Trophoblast cell (in vitro differentiated cells and primary cell): Measurements from ENCODE around the gene FAM83G.

Experiments used
- DNase-seq, 2 donors: peaks; one replicate each; pipeline ENCODE4 v3.0.0-alpha.2; 2016
- H2AFZ ChIP-seq: 2 replicates; pipeline ENCODE4 v1.6.1; 2013; ENCODE audit warnings: low read length, moderate library complexity, mild to moderate bottlenecking; ENCODE audit not compliant: insufficient read depth, poor library complexity
- H2AK5ac ChIP-seq: 2 replicates; pipeline ENCODE4 v1.6.1; 2013; ENCODE audit warnings: mild to moderate bottlenecking, low read length
- H2BK120ac ChIP-seq: 2 replicates; pipeline ENCODE4 v1.6.1; 2013; ENCODE audit warnings: low read length, mild to moderate bottlenecking, moderate library complexity; ENCODE audit not compliant: insufficient read depth, poor library complexity
- H2BK12ac ChIP-seq: 2 replicates; pipeline ENCODE4 v1.6.1; 2013; ENCODE audit warnings: mild to moderate bottlenecking, low read length, moderate library complexity
- H2BK5ac ChIP-seq: 2 replicates; pipeline ENCODE4 v1.6.1; 2013; ENCODE audit warnings: low read length, low read depth, moderate library complexity, mild to moderate bottlenecking; ENCODE audit not compliant: poor library complexity
- H3K14ac ChIP-seq: 2 replicates; pipeline ENCODE4 v1.6.1; 2013; ENCODE audit warnings: mild to moderate bottlenecking, low read length
- H3K18ac ChIP-seq: 2 replicates; pipeline ENCODE4 v1.6.1; 2013; ENCODE audit warnings: mild to moderate bottlenecking, low read length
- H3K23ac ChIP-seq: 2 replicates; pipeline ENCODE4 v1.6.1; 2013; ENCODE audit warnings: low read length
- H3K27ac ChIP-seq: 2 replicates; pipeline ENCODE4 v1.5.1; 2013; ENCODE audit warnings: low read depth, mild to moderate bottlenecking, inconsistent platforms, low read length, moderate library complexity
- H3K27me3 ChIP-seq: 2 replicates; pipeline ENCODE4 v1.6.1; 2013; ENCODE audit warnings: inconsistent platforms, mild to moderate bottlenecking, low read length, moderate library complexity; ENCODE audit not compliant: insufficient read depth
- H3K36me3 ChIP-seq, 2 experiments: 1 replicate in 1 of 2; 2 replicates in 1 of 2; pipeline ENCODE4 v1.6.1; 2013; ENCODE audit warnings: low read length in 2 of 2, mild to moderate bottlenecking in 2 of 2, moderate library complexity in 1 of 2; ENCODE audit not compliant: insufficient read depth in 2 of 2, control insufficient read depth in 1 of 2
- H3K4ac ChIP-seq: 2 replicates; pipeline ENCODE4 v1.6.1; 2013; ENCODE audit warnings: low read depth, mild to moderate bottlenecking, low read length, moderate library complexity
- H3K4me1 ChIP-seq, 2 experiments: 1 replicate in 1 of 2; 2 replicates in 1 of 2; pipeline ENCODE4 v1.6.1; 2013; ENCODE audit warnings: low read length in 2 of 2, mild to moderate bottlenecking in 2 of 2, moderate library complexity in 1 of 2; ENCODE audit not compliant: insufficient read depth in 2 of 2, control insufficient read depth in 1 of 2
- H3K4me2 ChIP-seq: 2 replicates; pipeline ENCODE4 v1.6.1; 2013; ENCODE audit warnings: inconsistent platforms, mild to moderate bottlenecking, low read length, moderate library complexity
- H3K4me3 ChIP-seq: 2 replicates; pipeline ENCODE4 v1.5.1; 2013; ENCODE audit warnings: mild to moderate bottlenecking, low read depth, low read length, inconsistent platforms
- H3K79me1 ChIP-seq: one replicate; pipeline ENCODE4 v1.6.1; 2013; ENCODE audit warnings: low read length
- H3K79me2 ChIP-seq: 2 replicates; pipeline ENCODE4 v1.6.1; 2013; ENCODE audit warnings: low read length, mild to moderate bottlenecking; ENCODE audit not compliant: control insufficient read depth, insufficient read depth, poor library complexity
- H3K9ac ChIP-seq: 2 replicates; pipeline ENCODE4 v1.6.1; 2013; ENCODE audit warnings: mild to moderate bottlenecking, low read length
- H3K9me3 ChIP-seq: 2 replicates; pipeline ENCODE4 v1.6.1; 2013; ENCODE audit warnings: low read depth, mild to moderate bottlenecking, control low read depth, inconsistent platforms, low read length; ENCODE audit not compliant: insufficient read depth
- H4K12ac ChIP-seq: 2 replicates; pipeline ENCODE4 v1.6.1; 2013; ENCODE audit warnings: low read depth, mild to moderate bottlenecking, low read length, moderate library complexity
- H4K8ac ChIP-seq: 2 replicates; pipeline ENCODE4 v1.6.1; 2013; ENCODE audit warnings: low read depth, mild to moderate bottlenecking, low read length, moderate library complexity
- H4K91ac ChIP-seq: one replicate; pipeline ENCODE4 v1.6.1; 2013; ENCODE audit warnings: low read depth, mild to moderate bottlenecking, low read length, moderate library complexity
- WGBS: extraction: QIAGEN DNeasy Blood & Tissue Kit; methylation state at CpG from one replicate; pipeline ENCODE4 v1.1.7; 2013; ENCODE audit warnings: missing lambda C conversion rate; ENCODE audit not compliant: insufficient read length, insufficient coverage; ENCODE audit errors: extremely low coverage; 5-methylcytosine and 5-hydroxymethylcytosine counted together

The FAM83G gene

DNA sequence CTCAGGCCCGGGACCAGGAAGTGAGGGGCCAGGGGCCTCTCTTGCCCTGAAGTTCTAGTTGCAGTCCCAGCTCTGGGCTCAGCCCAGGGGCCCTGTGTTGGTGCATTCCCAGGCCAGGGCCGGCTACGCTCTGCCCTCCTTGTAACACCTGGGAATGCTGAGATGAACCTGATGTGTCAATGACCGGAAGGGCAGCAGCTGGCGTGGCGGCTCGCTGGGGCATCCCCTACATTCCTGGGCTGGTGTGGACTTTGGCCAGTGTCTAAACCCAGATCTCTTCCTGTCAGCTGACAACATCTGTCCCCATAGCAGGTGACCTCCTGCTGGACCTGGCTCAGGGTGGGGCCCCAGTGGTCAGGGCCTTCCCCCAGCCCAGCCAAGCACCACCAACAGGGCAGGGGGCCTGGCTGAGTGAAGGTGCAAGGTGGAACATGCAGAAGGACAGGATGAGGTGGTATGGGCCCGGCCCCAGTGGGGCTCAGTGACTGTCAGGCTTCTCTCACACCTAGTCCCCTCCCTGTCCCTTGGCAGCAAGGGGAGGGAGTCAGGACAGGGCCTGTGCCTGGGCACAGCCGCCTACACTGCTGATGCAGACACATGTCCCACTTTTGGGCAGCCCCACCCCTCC is 15.9 kb downstream of the FAM83G start:
- Histone ChIP-seq H2AK5ac (no peak overlapping the region), H3K27me3 (no peaks in the 10 kb centered on the region), H3K9ac (no peak overlapping the region), H4K91ac (no peak overlapping the region), H3K79me2 (peaks cover 2% of the 10 kb centered on the region), H3K36me3 (peaks cover 62 to 64% of the 10 kb centered on the region in 2 experiments), H3K23ac (no peak overlapping the region), H3K4me3 (no peak overlapping the region), H2BK12ac (no peak overlapping the region), H3K4me1 (peaks cover 6 to 7% of the 10 kb centered on the region in 2 experiments), H3K4me2 (no peak overlapping the region), H3K14ac (no peak overlapping the region), H3K79me1 (peaks cover 1% of the 10 kb centered on the region), H4K8ac (no peak overlapping the region), H2AFZ (no peak overlapping the region), H3K9me3 (peaks cover under 1% of the 10 kb centered on the region), H3K4ac (no peak overlapping the region), H2BK5ac (no peak overlapping the region), H3K27ac (no peak overlapping the region), H3K18ac (no peak overlapping the region), H4K12ac (no peak overlapping the region), H2BK120ac (no peak overlapping the region)
- DNase-seq: peak; percentile 33 to 35
- WGBS: no CpG with 5 or more reads among the region's 9 CpGs

DNA sequence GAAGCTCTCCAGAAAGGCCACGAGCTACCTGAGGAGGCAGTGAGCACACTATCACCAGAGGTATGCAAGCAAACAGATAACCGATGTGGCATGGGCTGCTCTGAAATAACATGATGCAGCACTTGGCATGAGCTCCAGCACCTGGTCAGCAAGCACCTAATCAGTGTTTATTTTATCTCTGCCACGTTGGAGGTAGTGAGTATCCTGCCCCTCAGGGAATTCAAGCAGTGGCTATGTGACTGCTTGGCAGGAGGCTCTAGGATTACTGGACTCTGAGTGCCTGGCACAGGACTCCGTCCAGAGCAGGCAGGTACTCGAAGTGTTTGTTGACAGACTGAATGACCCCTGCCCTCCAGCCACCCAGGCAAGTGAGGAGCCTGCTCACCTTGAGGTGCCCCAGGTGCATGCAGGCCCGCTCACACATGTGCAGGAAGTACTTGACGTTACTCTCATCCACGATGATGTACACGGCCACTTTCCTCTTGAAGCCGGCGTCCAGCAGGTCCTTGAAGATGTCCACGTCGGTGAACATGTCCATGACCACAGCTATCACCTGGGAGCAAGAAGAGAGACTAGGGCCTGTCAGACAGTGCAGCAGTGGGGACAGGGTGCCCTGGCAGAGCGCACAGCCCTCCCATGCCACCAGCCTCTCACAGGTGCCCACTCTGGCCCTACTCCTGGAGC is 16.6 kb downstream of the FAM83G start:
- H2BK12ac ChIP-seq: no peak overlapping the region
- H3K4me1 ChIP-seq: peaks cover 6 to 9% of the 10 kb centered on the region in 2 experiments
- H3K79me1 ChIP-seq: peaks cover 3% of the 10 kb centered on the region
- no peak overlapping the region for H3K9ac ChIP-seq
- H3K36me3 ChIP-seq: peaks cover 61 to 63% of the 10 kb centered on the region in 2 experiments
- WGBS: no CpG with 5 or more reads among the region's 14 CpGs
- no peak overlapping the region for H3K23ac ChIP-seq
- no peak overlapping the region for H2BK5ac ChIP-seq
- no peak overlapping the region for H3K4me3 ChIP-seq
- no peak overlapping the region for H2AFZ ChIP-seq
- H3K14ac ChIP-seq: no peak overlapping the region
- no peak overlapping the region for H3K18ac ChIP-seq
- no peak overlapping the region for H2BK120ac ChIP-seq
- no peak for DNase-seq
- no peak overlapping the region for H3K27ac ChIP-seq
- no peak overlapping the region for H4K8ac ChIP-seq
- H3K27me3 ChIP-seq: no peaks in the 10 kb centered on the region
- H3K79me2 ChIP-seq: peaks cover 2% of the 10 kb centered on the region
- no peak overlapping the region for H4K12ac ChIP-seq
- H3K9me3 ChIP-seq: peaks cover 3% of the 10 kb centered on the region
- H4K91ac ChIP-seq: no peak overlapping the region
- H2AK5ac ChIP-seq: no peak overlapping the region
- no peak overlapping the region for H3K4ac ChIP-seq
- no peak overlapping the region for H3K4me2 ChIP-seq

- Histone ChIP-seq H3K18ac (no peak overlapping the region), H4K8ac (no peak overlapping the region), H3K27me3 (no peaks in the 10 kb centered on the region), H3K4me1 (peaks cover 12 to 13% of the 10 kb centered on the region in 2 experiments), H2BK12ac (no peak overlapping the region), H3K79me1 (peaks cover 10% of the 10 kb centered on the region), H3K79me2 (peaks cover 2% of the 10 kb centered on the region), H3K23ac (no peak overlapping the region), H3K4me3 (no peak overlapping the region), H3K14ac (no peak overlapping the region), H3K4me2 (no peak overlapping the region), H2AFZ (no peak overlapping the region), H3K9ac (no peak overlapping the region), H3K27ac (no peak overlapping the region), H2BK5ac (no peak overlapping the region), H4K12ac (no peak overlapping the region), H2AK5ac (no peak overlapping the region), H2BK120ac (no peak overlapping the region), H3K4ac (no peak overlapping the region), H4K91ac (no peak overlapping the region), H3K9me3 (peaks cover 3% of the 10 kb centered on the region), H3K36me3 (peaks cover 60 to 61% of the 10 kb centered on the region in 2 experiments)
- DNase-seq: no peak
- no CpG with 5 or more reads among the region's 9 CpGs for WGBS
Observed at GRCh38 chr17:18987230-18987610, 17.3 kb downstream of the FAM83G start.

GRCh38 chr17:18986541-18987229 is 17.9 kb downstream of the FAM83G start:
- H3K14ac ChIP-seq: no peak overlapping the region
- no peak overlapping the region for H2BK5ac ChIP-seq
- no peak overlapping the region for H3K27ac ChIP-seq
- peaks cover 15% of the 10 kb centered on the region for H3K79me1 ChIP-seq
- H4K12ac ChIP-seq: no peak overlapping the region
- H3K18ac ChIP-seq: no peak overlapping the region
- H4K8ac ChIP-seq: no peak overlapping the region
- H3K79me2 ChIP-seq: peaks cover 2% of the 10 kb centered on the region
- H2BK12ac ChIP-seq: no peak overlapping the region
- no peak overlapping the region for H3K9ac ChIP-seq
- no CpG with 5 or more reads among the region's 21 CpGs for WGBS
- H4K91ac ChIP-seq: no peak overlapping the region
- no peak for DNase-seq
- H3K4me3 ChIP-seq: no peak overlapping the region
- no peak overlapping the region for H2AFZ ChIP-seq
- peaks cover 3% of the 10 kb centered on the region for H3K9me3 ChIP-seq
- no peak overlapping the region for H3K23ac ChIP-seq
- H3K4me1 ChIP-seq: peaks cover 18 to 19% of the 10 kb centered on the region in 2 experiments
- no peaks in the 10 kb centered on the region for H3K27me3 ChIP-seq
- H3K36me3 ChIP-seq: peaks cover 58 to 60% of the 10 kb centered on the region in 2 experiments
- H2BK120ac ChIP-seq: no peak overlapping the region
- H3K4me2 ChIP-seq: no peak overlapping the region
- H2AK5ac ChIP-seq: no peak overlapping the region
- H3K4ac ChIP-seq: no peak overlapping the region
